Frontal cortex (tissue), 4 donors: ENCODE data around the gene MAD1L1. TPM values are rescaled to one million over a fixed set of nuclear protein-coding genes. Genes with fewer than 3 reads are reported as not detected.
"Not testable (repeated sequence)": the region's sequence is repeated elsewhere in the genome, so short reads cannot be mapped to it uniquely, and the experiment has no call there.

Source experiments
- DNase-seq, 2 donors: peaks; one replicate each; pipeline ENCODE4 v3.0.0; 2012; ENCODE audit warnings: low spot score in 2 of 2
- FAIRE-seq: peaks from 2 replicates; lab custom pipeline; 2012; peaks lifted over from hg19 to GRCh38; lab: Jason Lieb, UNC
- total RNA-seq: library from RNA; depleted of rRNA; stranded (reverse); fragments of >200 nt; gene quantifications from one replicate; pipeline ENCODE4 v1.2.3, GENCODE V29; 2014
- donor health status: control.
- donor health status: control.
- donor health status: control.

MAD1L1 gene
- total RNA-seq, 1 donor from 2014 or later = 37.1 TPM

GRCh38 chr7:1850111-1850975 lies 382.4 kb downstream of the MAD1L1 start:
- DNase-seq = no peak
- FAIRE-seq = no peak

GRCh38 chr7:1849351-1850041 lies 383.2 kb downstream of the MAD1L1 start:
- FAIRE-seq (no peak), DNase-seq (no peak)

- no peak for DNase-seq
- no peak for FAIRE-seq
These were observed 383.8 kb downstream of the MAD1L1 start for GRCh38 chr7:1848911-1849311.

GRCh38 chr7:1848013-1848640 lies 384.6 kb downstream of the MAD1L1 start:
- DNase-seq (no peak), FAIRE-seq (no peak)

GRCh38 chr7:1847260-1848001 lies 385.3 kb downstream of the MAD1L1 start:
- no peak for DNase-seq
- no peak for FAIRE-seq

GRCh38 chr7:1846331-1847065 lies 386.2 kb downstream of the MAD1L1 start:
- DNase-seq = no peak

GRCh38 chr7:1845536-1846311 lies 387.0 kb downstream of the MAD1L1 start:
- DNase-seq = no peak
- no peak for FAIRE-seq

More at GRCh38 chr7:1846331-1847065, 386.2 kb downstream of the MAD1L1 start:
- no peak for FAIRE-seq

GRCh38 chr7:1844951-1845390 lies 387.8 kb downstream of the MAD1L1 start:
- FAIRE-seq (no peak), DNase-seq (no peak)

GRCh38 chr7:1844336-1844950 lies 388.3 kb downstream of the MAD1L1 start:
- FAIRE-seq = no peak
- DNase-seq = no peak

- DNase-seq (no peak), FAIRE-seq (no peak)
These were observed 388.8 kb downstream of the MAD1L1 start for GRCh38 chr7:1843921-1844335.

GRCh38 chr7:1843271-1843861 lies 389.4 kb downstream of the MAD1L1 start:
- no peak for DNase-seq
- FAIRE-seq = no peak

GRCh38 chr7:1842321-1843221 lies 390.2 kb downstream of the MAD1L1 start:
- DNase-seq (no peak), FAIRE-seq (no peak)

GRCh38 chr7:1841286-1842021 lies 391.3 kb downstream of the MAD1L1 start:
- DNase-seq, FAIRE-seq: not testable (repeated sequence)

- not testable (repeated sequence) for DNase-seq, FAIRE-seq
These were observed 392.0 kb downstream of the MAD1L1 start for GRCh38 chr7:1840744-1841143.

GRCh38 chr7:1839701-1840100 lies 393.0 kb downstream of the MAD1L1 start:
- FAIRE-seq (no peak), DNase-seq (no peak)
